ENCODE results near the gene L3MBTL4.
"Not testable (repeated sequence)": the region's sequence is repeated elsewhere in the genome, so short reads cannot be mapped to it uniquely, and the experiment has no call there.

Gene L3MBTL4

DNA sequence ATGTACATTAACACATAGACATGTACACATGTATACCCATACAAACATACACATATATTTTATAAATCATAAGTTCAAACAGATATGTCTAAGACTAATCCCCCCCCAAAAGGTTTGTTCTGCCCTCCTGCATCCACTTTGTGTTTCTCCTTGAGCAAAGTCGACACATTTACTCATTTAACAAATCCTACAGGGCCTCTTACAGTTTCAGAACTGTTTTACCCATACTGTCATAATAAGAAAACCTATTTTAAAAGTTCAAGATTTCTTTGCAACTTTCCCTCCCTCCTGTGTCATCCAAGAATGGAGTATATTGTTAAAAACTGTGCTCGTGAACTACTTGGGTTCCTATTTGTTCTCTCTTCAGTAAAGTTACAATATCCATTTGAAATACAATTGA, 166.7 kb downstream of the L3MBTL4 start:
- no peak for DNase-seq

DNA sequence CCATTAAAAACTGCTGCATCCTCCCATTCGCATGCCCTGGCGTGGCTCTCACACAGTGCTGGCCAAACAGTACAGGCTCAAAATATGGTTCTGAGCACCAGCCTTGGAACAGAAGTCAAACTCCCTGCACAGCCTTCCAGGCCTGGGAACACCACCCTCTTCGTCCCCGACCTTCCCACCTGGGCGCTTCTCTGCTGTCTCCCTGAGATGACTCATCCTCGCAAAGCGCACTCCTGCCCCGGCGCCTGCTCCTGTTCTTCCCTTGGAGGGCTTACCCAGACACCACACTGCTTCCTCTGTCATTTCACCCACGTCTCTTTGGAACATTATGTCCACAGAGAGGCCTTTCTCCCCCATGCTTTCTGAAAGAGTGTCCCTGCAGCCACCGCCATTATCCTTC, 172.7 kb downstream of the L3MBTL4 start:
- DNase-seq: no peak

DNA sequence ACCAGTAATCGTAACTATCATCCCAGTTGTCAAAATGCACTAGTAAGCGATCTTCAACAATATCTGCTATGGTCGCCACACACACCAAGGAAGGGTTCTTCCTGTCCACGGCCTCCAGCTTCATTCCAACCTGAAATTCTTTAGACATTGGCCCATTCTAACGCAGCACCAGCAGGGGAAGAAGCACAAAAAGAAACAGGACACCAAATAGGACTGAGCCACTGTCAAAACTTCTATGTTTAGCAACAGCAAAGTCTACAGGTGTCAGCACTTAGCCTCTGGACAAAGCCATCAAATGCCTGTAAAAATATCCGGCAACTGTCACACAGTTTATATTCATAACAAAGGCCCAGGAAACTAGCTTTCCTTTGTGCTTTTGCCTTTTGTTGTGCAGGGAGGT, 175.0 kb downstream of the L3MBTL4 start:
- no peak for DNase-seq

DNA sequence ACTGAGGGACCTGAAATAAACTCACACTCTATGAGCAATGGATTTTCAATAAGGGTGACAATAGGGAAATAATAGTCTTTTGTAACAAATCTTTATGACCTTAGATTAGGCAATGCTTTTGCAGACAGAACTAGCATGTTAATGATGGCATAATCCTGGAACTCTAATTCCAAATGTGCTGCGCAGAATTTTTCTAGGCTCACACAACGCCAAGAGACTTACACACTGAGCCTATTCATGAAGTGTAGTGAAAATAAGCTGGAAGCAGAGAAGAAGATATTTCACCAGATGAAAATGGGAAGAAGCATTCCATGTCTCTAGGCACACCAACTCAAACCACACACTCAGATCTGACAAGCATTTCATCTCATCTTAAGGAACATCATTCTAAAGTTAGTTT, 178.5 kb downstream of the L3MBTL4 start:
- DNase-seq: no peak

DNA sequence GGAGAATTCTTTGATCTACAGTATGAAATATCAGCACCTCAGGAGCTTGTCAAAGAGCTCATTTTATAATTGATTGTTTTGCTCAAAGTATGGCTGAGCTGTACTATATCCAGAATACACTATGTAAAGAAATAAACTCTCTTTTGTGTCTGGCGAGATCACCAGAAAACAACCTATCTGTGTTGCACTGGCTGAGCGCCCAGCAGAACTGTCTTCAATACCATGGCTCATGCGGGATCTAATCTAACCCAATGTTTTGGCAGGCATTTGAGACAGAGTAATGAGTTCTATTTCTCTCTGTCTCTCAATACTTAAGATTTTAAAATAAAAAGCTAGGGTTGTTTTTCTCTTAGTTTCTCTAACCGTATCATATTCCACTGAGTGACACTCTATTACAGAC, 192.4 kb downstream of the L3MBTL4 start:
- no peak for DNase-seq

DNA sequence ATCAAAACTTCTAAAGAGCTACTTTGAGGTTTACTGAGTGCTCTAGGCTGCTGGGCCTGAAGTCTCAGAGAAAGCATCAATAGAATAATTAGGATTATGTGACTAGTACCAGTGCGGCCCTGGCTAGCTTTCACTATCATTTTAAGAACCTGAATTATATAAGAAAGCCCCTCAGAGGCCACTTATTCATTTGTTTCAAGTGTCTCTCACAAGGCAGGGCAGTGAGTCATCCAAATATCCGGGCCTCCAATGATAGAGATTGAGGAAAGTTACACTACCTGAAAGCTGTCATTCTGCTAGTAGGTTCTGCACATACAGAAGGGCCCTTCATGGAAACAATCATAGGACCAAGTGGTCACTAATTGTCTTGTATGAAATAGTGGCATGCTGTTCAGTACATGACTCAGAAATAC, 193.1 kb downstream of the L3MBTL4 start:
- DNase-seq: no peak

DNA sequence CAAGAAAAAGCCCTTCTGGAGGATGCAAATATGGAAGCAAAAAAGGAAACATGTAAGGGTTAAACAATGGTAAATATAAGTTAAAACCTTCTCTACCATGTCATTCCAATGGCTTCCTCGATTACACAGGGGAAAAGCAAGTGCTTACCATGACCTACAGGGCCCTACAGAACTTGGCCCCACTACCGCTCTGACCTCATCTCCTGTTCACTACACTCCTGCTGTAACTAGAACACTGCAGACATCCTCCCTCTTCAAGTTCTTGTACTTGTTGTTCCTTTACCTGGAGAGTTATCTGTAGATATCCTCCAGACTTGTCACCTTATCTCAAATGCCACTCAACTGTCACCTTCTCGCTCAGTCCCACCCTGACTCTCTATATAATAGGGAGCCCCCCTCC, 194.6 kb downstream of the L3MBTL4 start:
- no peak for DNase-seq

DNA sequence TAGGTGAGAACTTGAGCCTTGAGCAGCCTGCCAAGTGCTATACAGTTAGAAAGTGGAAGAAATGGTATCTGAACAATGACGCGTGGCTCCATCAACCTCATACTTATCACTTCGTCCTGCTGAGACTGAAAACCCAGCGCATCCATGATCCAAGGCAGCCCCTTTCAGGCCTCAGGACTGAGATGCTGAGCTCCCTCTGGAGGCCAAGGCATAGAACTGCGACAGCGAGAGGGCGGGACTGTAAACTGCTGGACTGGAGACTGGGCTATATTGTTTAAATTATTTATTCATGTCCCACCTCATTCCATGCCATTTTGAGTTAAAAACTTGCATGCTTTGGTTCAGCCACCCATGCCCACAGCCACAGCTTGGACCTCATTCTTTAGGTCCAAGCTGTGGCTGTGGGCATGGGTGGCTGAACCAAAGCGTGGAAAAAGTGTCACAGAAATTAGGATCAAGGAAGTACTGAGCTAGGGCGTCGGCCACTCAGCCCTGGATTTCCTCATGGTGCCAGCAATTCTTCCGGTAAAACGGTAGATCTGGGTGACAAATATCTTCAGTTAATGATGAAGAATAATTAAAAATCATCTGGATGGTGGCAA, 195.5 kb downstream of the L3MBTL4 start:
- peak in 1 of 2 experiments; percentile 31 for DNase-seq

DNA sequence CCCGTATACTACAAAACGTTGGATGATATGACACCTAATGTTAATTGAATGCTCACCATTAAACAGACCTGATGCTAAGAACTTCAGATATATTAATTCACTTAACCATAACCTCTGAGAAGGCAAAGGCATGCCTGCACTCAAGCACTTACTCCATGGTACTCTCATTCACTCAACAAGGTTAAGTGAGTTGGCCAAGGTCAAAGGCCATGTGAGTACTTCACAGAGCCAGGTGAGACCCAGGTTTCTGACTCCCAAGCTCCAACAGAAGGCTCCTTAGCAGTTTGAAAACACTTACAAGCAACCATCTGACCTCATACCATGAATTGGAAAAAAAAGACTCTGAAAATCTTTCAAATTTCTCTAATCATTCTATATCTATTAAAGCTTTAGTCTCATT, 198.8 kb downstream of the L3MBTL4 start:
- DNase-seq: no peak

DNA sequence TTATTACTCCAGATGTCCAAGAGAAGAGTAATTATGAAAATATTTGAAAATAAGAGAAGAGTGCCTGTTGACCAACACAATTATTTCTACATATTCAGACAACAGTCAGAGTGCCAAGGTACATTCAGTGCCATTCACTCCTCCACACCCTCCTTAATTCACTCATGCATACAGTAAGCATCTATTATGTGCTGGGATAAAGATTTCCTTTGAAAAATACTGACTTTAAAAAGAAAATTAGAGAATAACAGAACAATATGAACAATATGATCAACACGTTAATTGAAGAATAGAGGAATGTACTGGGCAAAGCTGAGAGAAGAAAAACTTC, 203.6 kb downstream of the L3MBTL4 start:
- no peak for DNase-seq

DNA sequence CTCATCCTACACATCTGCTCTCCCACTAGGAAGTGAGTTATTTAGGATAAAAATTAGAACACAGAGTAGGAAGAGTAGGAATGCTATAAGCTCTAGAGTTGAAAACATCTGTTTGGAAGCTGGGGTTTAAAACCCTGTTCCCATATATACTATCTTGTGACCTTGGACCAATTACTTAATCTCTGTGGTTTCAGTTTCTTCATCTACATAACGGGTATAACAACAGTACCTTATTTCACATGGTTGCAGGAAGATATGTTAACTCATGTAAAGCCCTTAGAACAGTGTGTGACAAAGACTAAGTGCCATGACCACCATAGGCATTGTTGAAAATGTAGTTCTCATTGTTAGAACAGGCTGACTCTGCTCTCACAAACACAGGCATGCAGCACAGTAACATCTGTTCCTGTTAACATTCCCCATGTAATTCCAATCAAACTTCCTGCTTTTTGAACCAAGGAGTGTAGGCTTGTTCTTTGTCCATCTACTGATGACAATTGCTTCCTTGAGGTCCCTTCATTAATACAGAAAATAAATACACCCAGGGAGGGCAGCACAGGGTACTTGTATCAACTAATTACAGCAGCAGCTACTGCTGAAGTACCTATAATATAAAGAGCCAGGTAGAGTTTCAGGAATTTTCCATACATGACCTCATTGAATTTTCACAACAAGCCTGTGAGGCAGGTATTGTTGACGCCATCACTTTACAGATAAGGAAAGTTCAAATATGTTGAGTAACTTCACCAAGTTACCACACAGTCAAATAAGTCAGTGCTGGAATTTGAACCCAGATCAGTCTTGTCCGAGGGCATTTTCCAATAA, 204.2 kb downstream of the L3MBTL4 start:
- DNase-seq: no peak

DNA sequence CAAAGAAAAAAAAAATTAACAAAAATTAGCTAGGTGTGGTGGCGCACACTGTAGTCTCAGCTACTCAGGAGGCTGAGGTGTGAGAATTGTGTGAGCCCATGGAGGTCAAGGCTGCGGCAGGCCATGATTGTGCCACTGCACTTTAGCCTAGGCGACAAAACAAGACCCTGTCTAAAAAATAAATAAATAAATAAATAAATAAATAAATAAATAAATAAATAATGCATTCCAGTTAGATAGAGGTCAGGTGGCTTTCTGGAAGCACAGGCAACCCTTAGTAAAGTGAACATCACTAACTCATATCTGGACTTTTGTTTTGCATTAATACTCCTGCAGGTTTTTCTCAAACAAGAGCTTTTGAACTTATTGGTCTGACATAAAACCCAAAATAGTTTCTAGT, 206.8 kb downstream of the L3MBTL4 start:
- no peak for DNase-seq

DNA sequence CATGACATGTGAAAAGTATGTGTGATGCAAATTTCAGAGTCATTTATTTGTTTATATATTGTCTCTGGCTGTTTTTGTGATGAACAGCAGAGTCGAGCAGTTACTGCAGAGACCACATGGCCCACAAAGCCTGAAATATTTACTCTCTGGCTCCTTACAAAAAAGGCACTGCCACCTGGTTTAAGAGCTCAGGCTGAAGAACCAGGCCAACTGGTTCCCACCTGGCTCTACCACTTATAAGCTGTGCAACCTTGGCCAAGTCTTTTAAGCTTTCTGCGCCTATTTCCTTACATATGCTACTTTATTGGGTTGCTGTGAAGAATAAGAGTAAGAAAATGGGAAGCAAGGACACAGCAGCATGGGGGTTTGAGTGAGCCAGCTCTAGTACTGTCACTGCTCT, 207.6 kb downstream of the L3MBTL4 start:
- DNase-seq: no peak

DNA sequence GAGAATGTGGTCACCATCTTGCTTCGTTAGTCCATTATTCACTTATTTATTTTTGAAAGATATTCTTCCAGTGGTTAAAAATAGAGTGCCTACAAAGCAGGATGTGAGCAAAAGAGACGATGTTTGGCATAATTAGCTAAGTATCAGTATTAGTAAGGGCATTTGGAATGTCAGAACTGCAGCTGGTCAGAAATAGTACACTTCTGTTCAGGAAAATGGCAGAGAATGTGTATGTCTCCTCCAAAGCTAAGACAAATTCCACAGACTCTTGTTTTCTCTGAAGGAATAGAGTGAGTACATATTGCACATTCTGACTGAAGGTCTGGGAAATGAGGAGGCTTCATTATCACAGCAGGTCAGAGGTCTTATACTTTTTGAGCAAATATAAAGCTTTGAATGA, 209.0 kb downstream of the L3MBTL4 start:
- DNase-seq: no peak

DNA sequence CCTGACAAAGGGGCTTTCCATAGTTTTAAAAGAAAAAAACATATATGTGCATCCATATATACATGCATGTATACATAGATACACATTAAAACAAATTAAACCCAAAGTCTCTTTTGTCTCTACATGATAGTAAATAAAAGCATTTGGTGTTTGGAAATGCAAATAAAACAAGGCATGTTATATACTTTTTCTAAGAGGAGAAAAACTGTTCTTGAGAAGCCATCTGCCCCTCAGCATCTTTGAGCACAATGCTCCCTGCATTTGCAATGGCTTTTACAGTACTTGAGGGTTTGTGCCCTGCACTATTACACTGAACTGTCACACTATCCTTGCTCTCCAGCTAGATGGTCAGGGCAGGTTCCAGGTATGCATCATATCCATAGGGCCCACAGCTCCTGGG, 210.2 kb downstream of the L3MBTL4 start:
- no peak for DNase-seq

DNA sequence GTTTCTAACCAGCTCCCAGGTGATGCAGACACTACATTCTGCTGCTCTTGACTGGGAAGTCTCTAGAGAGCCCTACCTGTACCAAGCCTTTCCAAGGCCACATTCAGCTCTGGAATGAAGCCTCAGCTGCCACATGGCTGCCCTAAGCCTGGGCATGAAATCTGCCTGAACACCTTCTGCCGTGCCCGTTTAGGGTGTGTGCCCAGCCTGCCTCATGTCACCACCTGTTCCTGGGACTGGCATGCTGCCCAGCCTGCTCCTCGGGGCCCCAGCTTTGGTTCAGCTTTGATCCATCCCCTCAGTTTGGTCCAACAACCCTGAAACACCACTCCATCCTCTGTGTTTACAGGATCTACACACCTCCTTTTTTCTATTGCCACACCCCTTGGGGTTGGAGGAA, 210.9 kb downstream of the L3MBTL4 start:
- DNase-seq: no peak

DNA sequence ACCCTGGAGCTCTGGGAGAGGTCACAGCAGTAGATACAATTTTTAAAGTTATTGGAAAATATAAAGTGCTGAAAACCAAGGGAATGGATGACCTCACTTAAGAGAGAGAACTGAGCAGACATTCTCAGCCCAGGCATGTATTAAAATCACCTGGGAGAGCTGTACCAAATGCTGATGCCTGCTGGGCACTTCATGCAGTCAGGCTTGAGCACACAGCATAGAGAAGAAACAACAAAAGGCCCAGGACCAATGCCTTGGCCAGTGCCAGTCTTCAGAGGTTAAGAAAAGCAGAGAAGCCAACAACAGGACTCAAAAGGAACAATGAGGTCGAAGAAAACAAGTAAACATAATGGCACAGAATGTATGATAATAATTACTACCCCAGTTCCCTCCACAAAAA, 211.8 kb downstream of the L3MBTL4 start:
- no peak for DNase-seq

DNA sequence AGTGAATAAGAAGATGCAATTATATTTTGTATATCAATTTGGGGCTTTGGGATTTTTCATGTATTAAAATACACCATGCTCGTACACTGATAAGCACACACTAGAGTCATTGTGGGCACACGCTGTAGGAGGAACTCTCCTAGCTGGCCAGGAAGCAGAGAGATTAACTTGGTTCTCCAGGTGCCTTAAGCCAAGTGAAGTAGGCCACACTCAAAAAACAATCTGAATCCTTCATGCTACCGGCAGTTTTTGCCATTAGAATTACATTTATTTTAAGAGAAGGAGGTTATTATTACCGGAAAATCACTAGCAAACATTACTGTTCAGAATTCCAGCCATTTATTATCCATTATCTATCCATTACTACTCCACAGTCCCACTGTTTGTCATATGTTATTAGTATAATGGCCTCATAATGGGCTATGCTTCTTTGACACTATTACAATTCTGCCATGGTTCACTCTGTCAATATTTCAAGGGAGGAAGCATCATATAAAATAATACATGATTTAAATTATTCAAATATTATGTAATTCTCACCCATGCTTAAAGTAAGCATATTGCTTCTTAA, 214.4 kb downstream of the L3MBTL4 start:
- no peak for DNase-seq

DNA sequence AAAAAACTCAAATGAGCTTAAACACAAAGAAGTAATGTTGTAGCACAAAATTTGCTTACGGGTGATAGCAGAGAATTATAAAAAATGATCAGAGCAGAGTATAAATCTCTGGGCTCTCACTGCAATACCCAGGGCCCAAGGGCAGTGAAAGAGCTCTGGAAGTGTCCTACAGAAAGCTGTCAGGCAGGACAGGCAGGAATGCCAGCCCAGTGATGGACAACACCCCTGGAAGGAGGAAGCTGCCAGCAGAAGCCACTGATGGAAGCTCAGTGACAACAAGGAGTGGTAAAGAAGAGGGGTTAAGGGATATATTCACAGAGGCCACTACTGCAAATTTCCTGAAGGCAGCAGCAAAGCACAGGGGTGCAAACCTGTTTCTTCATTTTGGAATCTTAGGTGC, 214.9 kb downstream of the L3MBTL4 start:
- DNase-seq: no peak

DNA sequence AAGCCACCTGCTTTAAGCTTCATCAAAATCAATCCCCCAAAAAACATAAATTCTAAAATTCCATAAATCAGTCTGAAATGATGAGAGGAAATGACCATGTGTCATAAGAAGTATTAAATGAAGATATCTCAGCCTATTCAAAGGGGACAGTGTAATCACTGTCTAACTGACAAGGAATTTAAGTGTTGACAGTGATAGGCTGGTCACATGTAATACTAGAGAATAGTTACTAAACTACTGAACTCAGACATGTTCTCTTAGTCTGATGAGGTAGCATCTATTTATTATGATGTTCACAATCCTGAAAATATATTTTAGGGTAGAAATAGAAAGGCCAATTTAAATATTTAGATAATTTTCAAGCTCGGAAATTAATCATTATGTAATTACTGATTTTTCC, 216.1 kb downstream of the L3MBTL4 start:
- DNase-seq: no peak

DNA sequence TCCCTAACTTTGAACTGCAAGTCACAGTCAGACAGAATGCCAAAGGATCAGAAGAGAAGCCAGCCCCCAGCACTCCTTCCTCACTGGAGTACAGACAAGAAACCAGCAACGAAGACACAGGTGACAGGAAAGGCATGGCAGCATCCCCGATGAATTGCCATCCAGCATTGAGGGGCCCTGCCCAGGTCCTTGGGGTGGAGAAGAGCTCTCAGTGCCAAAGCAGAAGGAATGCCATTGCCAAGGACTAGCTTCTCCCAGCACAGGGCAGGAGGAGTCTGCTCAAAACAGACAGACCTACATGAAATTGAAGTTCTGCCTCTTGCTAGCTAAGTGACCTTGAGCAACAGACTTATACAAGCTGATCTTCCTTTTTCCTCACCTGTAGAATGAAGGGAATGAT, 220.1 kb downstream of the L3MBTL4 start:
- DNase-seq: no peak

DNA sequence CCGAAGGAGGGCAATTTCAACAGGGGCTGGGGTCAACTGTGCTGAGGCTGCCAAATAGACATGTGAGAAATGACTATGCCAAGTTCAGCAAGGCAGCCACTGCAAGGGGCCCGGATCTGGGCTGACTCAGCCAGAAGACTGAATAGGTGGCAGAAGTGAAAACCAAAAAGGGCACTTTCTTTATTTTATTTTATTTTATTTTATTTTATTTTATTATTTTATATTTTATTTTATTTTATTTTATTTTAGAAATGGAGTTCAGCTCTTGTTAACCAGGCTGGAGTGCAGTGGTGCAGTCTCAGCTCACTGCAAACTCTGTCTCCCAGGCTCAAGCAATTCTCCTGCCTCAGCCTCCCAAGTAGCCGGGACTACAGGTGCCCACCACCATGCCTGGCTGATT, 228.9 kb downstream of the L3MBTL4 start:
- not testable (repeated sequence) for DNase-seq

DNA sequence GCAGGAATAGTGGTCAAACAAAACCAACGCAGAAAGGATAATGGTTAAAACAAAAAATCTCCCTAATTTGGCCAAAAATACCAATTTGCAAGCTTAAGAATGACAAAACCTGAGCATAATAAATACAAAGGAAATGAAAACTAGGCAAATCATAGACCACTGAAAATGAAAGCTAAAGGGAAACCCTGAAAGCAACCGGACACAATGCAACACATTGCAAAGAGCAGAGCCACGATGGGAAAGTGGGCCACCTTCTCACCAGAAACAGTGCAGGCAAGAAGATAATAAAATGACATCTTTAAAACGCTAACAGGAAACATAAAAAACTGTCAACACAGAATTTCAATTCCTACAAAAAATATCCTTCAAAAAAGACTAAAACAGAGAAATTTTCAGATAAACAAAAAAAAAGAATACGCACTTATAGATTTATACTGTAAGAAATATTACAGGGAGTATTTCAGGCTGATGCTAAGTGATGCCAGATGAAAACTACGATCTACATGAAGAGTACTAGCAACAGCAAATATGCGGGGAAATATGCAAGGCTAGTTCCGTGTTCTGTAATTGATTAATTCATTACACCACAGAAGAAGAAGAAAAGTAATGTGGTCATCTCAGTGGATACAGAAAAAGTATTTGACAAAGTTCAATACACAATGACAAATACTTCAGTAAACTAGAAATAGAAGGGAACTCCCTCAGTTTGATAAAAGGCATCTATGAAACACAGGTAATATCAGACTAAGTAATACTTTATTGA, 239.5 kb downstream of the L3MBTL4 start:
- no peak for DNase-seq

DNA sequence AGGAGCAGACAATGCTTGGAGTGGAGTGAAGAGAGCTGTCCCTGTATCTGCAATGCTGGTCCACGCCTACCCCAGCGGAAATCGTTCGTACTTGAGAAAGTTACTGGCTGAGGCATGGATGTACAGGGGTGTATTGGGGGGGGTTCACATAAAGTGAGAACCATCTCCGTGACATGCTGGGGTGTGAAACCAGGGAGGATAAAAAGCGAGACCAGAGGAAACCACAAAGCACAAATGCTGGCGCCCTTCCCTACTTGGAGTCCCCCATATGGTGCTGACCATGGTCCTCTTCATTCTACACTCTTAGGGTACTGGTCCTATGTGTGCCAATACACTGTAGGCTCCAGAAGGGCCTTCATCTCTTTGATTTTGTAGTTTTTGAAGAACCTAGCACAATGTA, 244.1 kb downstream of the L3MBTL4 start:
- DNase-seq: no peak
